Fibroblast of peridontal ligament (primary cell): ENCODE measurements around the gene NLRC5.
"Not testable (repeated sequence)": the region's sequence is repeated elsewhere in the genome, so short reads cannot be mapped to it uniquely, and the experiment has no call there.

Experiments
- DNase-seq: peaks from one replicate; pipeline ENCODE4 v3.0.0-alpha.2; 2010; ENCODE audit errors: extremely low read depth

NLRC5 gene

DNA sequence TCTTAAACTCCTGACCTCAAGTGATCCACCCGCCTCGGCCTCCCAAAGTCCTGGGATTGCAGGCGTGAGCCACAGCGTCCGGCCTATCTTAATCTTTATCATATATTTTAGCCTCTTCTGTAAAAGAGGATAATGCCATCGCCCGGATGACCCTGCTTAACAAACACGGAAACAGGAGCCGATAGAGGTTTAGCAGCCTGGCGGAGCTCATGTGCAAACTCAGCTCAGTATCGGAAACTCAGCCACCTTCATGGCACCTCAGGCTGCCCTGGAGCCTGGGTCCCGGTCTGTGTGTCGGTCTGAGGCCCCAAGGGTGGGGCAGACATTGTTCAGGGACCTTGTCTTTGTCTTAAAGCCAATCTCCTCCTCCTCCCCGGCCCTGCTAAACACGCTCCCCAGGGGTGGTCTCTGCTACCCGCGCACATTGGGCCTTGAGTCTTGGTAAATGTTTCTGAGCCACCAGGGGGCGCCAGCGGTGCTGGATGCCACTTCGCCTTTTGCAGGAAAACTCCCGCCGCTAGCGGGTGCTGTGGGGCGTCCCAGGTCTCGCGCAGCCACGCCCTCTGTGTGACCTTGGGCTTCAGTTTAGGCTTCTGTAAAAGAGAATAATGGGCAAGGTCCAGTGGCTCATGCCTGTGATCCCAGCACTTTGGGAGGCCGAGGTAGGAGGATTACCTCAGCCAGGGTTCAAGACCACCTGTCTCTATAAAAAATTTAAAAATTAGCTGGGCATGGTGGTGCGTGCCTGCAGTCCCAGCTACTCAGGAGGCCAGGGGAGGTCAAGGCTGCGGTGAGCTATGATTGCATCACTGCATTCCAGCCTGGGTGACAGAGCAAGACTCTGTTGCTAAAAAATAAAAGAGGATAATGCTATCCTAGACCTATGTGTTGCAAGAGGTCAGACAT, 24.9 kb upstream of the NLRC5 start:
- DNase-seq: peak; percentile 79

DNA sequence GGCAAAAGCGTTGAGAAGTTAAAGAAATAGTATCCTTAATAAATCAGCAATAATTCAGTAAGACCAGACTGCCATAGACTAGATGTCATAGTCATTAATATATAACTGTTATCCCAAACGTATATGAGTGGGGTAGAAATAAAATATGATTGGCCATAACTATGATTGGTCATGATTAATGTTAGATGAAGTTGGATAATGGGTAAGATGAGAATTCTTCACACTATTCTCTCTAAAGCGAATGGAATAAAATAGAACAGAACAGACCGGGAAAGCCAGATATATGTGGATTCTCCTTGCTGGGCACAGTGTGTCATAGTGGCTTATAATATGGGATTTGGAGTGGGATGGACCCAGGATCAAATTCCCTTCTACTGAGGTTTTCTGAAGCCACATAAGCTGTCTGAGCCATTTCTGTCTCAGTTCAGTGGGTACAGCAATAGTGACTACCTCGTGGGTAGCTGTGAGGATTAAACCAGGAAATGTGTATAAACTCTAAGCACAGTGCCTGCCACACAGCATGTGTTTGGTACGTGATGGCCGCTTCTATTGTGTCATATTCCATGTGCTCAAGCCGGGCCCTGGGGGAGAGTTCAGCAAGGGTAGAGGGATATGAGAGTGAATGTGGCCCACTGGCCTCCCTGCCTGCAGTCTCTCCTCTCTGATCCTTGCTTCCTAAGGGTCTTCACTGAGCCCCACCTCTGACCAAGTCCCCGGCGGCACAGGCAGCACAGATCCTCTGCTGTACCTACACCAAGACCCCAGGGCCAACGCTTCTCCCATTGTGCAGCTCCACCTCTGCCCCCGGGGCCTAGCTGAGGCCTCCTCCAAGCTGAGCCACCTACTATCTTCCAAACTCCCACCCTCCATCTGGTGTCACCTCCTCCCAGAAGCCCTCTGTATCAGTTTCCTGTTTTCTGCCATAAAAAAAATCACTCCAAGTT, 23.9 kb upstream of the NLRC5 start:
- no peak for DNase-seq

DNA sequence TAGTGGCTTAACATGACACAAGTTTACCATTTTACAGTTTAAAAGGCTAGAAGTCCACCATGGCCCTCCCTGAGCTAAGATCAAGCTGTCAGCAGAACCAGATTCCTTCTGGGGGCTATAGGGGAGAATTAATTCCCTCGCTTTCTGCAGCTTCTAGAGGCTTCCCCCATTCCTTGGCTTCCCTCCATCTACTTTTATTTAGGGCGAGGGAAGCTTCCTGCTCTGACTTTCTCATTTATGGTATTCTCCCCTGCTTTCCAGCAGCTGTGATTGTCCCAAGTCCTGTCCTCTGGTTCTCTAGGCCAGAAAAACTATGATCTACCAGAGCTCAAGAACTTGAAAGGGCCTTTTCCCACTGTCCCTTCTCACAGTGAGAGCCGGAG, 23.3 kb upstream of the NLRC5 start:
- no peak for DNase-seq

DNA sequence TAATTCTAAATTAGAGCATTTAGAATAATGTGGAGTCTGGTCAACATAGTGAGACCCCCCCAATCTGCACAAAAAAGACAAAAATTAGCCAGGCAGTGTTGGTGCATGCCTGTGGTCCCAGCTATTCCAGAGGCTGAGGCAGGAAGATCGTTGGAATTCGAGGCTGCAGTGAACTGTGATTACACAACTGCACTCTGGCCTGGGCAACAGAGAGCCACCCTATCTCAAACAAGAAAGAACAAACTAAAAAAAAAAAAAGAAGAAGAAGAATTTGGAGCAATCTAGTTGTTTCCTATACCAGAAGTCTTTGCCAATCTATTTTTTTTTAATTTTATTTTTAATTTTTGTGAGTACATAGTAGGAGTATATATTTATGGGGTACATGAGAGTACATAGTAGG, 21.6 kb upstream of the NLRC5 start:
- DNase-seq: peak; percentile 53

DNA sequence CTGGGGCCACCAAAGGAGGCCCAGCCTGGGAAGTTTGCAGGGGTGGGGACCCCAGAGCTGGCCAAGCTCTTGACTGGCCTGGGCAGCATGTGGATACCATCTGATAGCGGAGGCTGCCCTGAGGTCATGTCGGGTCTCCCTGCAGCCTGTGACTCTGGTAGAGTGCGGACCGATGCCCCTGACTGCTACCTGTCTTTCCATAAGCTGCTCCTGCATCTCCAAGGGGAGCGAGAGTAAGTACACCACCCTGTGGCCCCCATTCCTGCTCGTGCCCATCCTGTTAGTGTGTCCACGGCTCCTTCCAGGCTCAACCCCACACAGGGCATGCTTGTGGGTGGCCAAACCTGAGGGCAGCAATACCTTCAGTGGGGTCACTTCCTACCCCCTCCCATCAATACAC, 19.6 kb upstream of the NLRC5 start:
- DNase-seq: no peak

DNA sequence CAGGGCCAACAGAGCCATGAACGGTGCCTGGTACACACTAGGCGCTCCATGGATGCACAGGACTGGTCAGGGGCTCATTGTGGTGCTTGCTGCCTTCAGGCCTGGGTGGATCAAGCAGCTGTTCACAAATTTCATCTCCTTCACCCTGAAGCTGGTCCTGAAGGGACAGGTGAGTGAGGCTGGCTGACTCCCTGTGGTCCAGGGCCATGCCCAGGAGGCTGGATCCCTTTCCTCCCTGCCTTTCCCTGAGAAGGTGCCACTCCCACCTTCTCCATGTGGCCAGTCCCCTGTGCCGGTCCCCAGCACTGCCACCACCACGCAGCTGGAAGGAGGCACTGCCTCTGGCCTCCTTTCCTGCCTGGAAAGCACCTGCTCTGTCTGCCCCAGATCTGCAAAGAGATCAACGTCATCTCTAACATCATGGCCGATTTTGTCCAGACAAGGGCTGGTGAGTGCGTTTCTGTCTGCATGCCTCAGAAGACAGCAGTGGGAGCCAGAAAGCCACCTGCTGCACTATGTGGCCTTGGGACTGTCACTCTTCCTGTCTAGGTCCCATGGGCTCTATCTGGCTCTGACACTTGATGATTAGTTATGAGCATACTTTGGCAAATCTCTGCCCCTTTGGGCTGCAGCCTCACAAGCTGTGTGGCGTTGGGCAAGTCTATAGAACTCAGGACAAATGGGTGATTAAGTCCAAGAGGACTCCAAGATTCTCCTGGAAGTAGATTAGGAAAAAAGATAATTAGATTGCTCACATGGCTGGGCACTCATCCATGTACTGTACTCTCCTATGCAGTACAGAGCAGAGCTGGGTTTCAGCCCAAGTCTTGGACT, 18.2 kb upstream of the NLRC5 start:
- DNase-seq: peak; percentile 50

DNA sequence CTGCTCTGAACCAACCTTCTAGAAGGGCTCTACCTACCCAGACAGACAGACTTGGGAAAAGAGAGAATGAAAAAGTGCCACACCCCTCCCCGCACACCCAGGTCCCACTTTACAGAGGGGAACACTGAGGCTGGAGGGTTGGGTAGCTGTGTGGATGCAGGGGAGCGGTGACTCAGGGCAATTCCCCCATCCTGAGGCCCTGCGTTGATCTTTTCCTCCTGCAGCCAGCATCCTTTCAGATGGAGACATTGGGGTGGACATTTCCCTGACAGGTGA, 17.7 kb upstream of the NLRC5 start:
- DNase-seq: no peak

DNA sequence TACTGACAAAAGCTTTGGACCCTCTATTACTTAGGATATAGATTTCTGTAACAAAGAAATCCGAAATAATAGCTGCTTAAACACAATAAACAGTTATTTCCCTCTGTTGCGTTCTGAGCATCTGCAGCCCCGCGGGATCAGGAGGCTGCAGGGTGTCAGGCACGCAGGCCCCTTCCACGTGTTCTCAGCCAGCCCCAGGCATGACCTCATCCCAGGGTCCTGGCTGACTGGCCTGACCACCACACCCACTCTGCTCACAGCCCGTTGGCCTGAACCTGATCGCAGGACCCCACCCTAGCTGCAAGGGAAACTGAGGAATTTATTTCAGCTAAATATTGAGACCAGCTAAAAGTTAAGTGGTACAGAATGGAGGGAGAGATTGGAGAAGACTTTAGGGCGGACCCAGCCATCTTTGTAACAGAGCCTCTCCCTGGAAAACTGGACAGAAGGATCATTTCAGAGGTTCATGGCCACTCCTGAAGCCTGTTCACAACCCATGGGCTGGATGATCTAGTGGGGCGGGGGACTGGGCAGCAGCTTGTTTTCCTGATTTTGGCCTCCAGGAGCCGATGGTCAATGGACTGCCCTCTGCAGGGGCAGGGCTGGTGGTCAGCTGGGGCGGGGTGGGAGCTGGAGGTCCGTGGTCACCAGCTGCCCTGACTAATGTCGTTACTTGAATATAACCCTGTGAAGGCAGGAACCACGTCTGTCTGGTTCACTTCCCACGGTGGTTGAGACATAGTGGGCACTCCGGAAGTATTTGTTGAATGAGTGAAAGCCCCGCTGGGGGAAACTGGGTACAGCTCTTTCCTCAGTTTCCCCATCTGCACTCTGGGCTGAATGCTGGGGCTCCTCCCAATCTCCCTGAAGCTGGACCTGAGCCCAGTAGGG, 16.7 kb upstream of the NLRC5 start:
- no peak for DNase-seq

DNA sequence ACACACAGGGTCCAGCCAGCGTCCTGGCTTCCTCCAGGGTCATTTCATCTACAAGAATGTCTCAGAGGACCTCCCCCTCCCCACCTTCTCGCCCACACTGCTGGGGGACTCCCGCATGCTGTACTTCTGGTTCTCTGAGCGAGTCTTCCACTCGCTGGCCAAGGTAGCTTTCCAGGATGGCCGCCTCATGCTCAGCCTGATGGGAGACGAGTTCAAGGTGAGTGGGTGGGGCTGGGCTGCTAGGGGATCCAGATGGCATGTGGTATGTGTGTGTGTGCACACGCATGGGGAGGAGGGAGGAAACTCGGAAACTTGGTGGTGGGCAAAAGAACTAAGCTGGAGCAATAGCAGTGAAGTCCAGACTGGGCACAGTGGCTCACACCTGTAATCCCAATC, 16.1 kb upstream of the NLRC5 start:
- no peak for DNase-seq

DNA sequence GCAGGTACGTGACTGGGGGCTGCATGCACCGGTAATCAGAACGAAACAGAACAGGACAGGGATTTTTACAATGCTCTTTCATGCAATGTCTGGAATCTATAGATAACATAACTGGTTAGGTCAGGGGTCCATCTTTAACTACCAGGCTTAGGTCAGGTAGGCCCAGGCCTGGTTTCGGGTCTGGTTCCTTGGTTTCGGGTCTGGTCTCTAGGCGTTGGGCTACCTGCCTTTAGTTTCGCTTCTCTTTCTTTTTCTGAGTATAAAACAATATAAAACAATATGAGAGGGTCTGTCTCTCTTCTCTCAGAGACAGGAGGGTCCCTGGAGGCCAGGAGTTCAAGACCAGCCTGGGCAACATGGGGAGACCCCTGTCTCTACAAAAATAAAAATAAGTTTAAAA, 15.5 kb upstream of the NLRC5 start:
- DNase-seq: not testable (repeated sequence)

DNA sequence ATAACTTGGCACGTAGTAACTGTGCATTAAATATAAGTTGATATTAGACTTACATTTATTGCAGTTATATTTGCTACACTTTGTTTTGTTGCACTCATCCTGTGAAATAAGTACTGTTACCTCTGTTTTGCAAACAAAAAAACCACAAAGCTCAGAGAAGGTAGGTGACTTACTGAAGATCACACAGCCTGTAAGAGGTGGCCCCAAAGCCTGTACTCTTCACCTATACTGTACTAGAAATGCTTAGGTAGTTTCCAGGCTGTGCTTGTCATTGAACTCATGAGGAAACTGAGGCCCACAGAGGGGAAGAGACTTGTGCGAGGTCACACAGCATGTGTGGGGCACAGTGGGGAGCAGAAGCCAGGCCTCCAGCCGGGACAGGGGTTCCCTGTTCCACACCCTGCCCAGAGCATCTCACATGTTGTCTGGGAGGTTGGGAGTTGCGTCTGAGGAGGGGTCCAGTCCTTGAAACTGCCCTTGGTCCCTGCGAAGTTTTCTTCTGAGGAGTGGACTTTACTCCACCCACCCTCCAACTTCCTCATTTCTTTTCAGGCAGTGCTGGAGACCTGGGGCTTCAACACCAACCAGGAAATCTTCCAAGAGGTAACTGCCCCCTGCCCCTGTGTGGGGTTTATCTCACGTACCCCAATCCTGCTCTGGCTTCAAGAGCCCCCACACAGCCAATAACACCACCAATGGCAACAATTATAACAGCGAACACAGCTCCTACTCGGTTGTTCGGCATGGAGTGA, 14.6 kb upstream of the NLRC5 start:
- DNase-seq: no peak

DNA sequence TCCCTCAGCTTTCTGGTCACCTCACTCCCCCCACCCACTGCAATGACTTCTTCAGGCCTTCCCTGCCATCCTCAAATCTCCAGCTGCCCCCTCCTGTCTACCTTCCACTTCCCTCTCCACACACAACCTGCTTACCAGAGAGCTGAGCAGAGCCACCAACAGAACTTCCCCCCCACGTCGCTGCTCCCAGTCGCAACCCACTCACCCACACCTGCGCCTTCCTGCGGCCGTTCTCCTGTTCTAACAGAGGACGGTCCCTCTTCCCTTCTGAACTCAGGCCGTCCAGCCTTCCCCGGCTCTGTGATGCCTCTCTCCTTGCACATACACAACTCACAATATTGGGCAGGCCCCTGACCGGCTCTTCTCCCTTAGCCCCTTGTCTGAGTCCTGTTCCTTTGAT, 13.6 kb upstream of the NLRC5 start:
- no peak for DNase-seq

DNA sequence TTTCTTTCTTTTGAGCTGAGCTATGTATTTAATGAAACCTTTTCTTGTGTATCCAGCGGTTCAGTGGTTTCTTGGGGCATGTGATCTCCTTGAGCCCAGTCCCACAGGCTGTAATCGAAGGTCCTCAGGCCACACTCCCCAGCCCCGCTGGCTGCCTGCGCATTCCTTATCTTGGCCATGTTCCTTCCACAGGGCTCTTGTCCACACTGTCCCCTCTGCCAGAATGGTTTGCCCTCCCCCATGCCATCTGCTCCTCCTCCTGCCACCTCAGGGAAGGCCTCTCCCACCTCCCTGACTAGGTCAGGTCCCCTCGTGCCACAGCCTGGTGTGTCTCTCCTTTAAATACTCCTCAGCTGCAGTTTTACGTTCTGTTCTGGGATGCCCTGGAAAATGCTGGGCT, 12.1 kb upstream of the NLRC5 start:
- no peak for DNase-seq

DNA sequence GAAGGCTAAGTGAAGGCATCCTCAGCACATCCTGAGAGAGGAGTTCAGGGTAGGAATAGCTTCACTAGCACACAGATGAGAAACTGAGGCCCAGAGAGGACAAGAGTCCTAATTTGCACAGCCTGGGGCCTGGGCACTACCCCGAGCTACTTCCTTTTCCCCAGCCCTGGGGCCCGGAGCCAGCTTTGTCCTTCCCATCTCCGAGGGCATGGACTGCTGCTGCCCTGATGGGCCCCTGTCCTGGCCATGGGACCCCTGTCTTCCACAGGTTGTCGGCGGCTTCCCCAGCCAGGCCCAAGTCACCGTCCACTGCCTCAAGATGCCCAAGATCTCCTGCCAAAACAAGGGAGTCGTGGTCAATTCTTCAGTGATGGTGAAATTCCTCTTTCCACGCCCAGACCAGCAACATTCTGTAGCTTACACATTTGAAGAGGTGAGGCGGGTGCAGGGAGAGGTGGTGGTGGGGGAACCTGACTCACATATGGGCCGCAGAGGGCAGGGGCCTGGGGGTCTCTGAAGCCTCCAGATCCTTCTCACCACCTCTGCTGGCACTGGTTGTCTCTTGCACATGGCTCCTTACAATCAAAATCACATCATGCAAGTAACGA, 11.4 kb upstream of the NLRC5 start:
- DNase-seq: no peak

DNA sequence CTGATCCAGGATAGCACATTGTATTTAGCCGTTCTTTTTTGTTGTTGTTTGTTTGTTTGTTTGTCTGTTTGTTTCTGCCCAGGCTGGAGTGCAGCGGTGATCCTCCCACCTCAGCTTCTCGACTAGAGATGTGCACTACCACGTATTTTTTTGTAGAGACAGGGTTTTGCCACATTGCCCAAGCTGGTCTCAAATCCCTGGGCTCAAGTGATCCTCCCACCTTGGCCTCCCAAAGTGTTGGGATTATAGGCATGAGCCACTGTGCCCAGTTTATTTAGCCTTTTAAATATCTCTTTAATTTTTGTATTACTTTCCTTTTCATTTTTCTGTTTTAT, 9.2 kb upstream of the NLRC5 start:
- no peak for DNase-seq

DNA sequence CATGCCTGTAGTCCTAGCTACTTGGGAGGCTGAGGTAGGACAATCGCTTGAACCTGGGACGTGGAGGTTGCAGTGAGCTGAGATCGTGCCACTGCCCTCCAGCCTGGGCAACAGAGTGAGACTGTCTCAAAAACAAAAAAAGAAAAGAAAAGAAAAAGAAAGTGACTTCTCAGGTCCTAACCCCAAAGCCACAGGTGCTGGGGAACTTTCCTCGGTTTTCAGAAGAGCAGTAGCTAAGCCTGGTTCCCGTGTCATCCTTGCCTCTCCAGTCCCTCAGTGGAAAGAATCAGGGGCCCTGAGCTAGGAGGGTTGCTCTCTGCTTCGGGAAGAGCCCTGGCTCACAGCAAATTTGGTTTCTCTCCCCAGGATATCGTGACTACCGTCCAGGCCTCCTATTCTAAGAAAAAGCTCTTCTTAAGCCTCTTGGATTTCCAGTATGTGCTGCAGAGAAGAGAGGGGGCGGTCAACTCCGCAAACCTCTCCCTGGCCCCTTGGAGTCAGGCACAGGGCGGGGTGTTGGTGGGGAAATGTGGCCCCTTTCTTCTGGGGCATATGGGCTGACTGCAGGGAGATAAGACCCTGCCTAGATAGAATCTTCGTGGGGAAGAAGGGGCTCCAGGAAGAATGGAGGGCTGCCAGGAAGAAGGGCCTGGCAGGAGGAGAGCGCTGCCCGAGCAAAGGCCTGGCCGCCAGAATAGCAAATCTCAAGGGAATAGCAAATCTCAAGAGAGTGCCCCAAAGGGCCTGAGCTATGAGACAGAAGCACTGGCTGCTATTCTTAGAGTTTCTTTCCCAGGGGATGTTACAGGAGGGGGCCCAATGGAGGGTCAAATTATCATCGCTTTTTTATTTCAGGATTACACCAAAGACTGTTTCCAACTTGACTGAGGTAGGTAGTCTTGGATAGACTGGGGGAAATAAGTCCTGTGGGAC, 8.3 kb upstream of the NLRC5 start:
- no peak for DNase-seq

DNA sequence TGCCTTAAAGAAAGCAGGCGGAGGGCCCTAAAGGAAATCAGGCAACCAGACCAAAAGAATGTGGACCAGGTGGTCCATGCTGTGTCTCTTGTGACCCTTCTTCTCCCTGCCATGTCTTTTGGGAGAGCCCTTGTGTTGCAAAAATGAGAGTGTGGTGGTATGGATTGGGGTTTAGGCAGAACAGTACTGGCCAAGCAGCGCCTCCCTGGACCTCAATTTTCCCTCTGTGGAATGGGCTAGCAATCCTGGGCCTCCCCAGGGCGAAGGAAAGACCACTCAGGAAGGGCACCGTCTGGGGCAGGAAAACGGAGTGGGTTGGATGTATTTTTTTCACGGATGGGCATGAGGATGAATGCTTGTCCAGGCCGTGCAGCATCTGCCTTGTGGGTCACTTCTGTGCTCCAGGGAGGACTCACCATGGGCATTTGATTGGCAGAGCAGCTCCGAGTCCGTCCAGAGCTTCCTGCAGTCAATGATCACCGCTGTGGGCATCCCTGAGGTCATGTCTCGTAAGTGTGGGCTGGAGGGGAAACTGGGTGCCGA, 7.6 kb upstream of the NLRC5 start:
- DNase-seq: no peak

DNA sequence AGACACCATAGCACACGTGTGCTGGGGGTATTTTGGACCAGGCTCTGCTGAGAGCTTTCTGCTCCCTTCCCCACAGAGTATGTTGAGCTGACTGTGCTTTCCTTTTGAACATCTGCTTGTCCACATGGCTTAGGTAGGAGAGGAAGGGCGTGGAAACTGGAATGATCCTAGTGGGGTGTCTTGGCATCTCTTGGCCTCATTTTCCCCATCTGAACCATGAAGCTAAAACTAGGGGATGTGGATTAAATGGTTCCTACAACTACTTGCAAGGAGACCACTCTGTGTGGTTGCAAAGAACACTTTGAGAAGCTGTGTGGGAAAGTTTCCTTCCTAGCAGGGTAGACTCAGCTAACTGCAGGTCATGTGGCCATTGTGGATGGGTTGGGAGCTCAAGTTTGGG, 6.7 kb upstream of the NLRC5 start:
- DNase-seq: no peak
